A549 treated with AZD9567 at 1 μM for 4 hours (cell line): ENCODE measurements around the gene KIF23. TPM values are rescaled to one million over a fixed set of nuclear protein-coding genes. Genes with fewer than 3 reads are reported as not detected.

Experiments
- total RNA-seq: library from RNA; stranded (reverse); fragments of 200-300 nt; extraction: Qiagen RNA extraction; gene quantifications from 5 replicates; pipeline ENCODE4 v1.2.3, GENCODE V29; 2022; ENCODE audit not compliant: insufficient read depth

The KIF23 gene
- 72.7 to 132 TPM (median 79.1 TPM) in 5 replicates for total RNA-seq

GRCh38 chr15:69413822-69414700 lies at the start of gene KIF23:
Gene KIF23, plus strand, starts transcription at chr15:69414349. Its CDS starts 117 bp downstream, at chr15:69414466.

GRCh38 chr15:69452692-69453521 lies 38.8 kb downstream of the KIF23 start, which contains the start of gene RPLP1:
Gene RPLP1, plus strand, starts transcription at chr15:69452818. Its CDS starts 131 bp downstream, at chr15:69452949.

Other genes starting within 250 kb of the KIF23 start
- 73.1 to 98.2 TPM (median 93.0 TPM) in 5 replicates for gene PAQR5, start 115.4 kb upstream of the KIF23 start, total RNA-seq
- gene RPLP1, start 38.5 kb downstream of the KIF23 start, total RNA-seq: 3,746 to 4,256 TPM (median 4,016 TPM) in 5 replicates